ENCODE data around the gene SPAG16.

DNA sequence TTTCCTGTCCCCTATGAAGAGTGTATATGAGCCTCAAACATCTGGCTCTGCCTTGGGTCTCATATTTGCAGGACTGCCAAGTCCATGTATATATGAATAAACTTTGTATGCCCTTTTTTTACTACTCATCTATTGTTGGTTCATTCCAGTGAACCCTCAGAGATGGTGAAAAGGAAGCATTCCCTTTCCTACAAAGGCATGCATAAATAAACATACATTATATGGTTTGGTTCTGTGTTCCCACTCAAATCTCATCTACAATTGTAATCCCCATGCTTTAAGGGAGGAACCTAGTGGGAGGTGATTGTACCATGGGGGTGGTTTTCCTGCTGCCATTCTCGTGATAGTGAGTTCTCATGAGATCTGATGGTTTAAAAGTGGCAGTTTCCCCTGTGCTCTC, 534.2 kb downstream of the SPAG16 start:
- TF ChIP-seq, protein P1, sequence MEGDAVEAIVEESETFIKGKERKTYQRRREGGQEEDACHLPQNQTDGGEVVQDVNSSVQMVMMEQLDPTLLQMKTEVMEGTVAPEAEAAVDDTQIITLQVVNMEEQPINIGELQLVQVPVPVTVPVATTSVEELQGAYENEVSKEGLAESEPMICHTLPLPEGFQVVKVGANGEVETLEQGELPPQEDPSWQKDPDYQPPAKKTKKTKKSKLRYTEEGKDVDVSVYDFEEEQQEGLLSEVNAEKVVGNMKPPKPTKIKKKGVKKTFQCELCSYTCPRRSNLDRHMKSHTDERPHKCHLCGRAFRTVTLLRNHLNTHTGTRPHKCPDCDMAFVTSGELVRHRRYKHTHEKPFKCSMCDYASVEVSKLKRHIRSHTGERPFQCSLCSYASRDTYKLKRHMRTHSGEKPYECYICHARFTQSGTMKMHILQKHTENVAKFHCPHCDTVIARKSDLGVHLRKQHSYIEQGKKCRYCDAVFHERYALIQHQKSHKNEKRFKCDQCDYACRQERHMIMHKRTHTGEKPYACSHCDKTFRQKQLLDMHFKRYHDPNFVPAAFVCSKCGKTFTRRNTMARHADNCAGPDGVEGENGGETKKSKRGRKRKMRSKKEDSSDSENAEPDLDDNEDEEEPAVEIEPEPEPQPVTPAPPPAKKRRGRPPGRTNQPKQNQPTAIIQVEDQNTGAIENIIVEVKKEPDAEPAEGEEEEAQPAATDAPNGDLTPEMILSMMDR (IDR thresholded peaks at IDR 0.05): no peak
- TF ChIP-seq POLR2A (IDR thresholded peaks at IDR 0.05): no peak
